Activated naive CD8-positive, alpha-beta T cell (primary cell): ENCODE results near the gene CASQ2.
"Not testable (repeated sequence)": the region's sequence is repeated elsewhere in the genome, so short reads cannot be mapped to it uniquely, and the experiment has no call there.

Experiments
- H3K27ac Mint-ChIP-seq: one replicate; pipeline ENCODE4 v1.8.0; 2021; ENCODE audit warnings: mixed read lengths
- H3K27me3 Mint-ChIP-seq: one replicate; pipeline ENCODE4 v1.8.0; 2021; ENCODE audit warnings: mixed read lengths
- H3K36me3 Mint-ChIP-seq: one replicate; pipeline ENCODE4 v1.8.0; 2021; ENCODE audit warnings: mixed read lengths
- H3K4me1 Mint-ChIP-seq: one replicate; pipeline ENCODE4 v1.8.0; 2021; ENCODE audit warnings: low read depth, mixed read lengths
- H3K4me3 Mint-ChIP-seq: one replicate; pipeline ENCODE4 v1.8.0; 2021; ENCODE audit warnings: mild to moderate bottlenecking, mixed read lengths
- H3K9me3 Mint-ChIP-seq: one replicate; pipeline ENCODE4 v1.8.0; 2021; ENCODE audit warnings: low read depth, mixed read lengths

Gene CASQ2

DNA sequence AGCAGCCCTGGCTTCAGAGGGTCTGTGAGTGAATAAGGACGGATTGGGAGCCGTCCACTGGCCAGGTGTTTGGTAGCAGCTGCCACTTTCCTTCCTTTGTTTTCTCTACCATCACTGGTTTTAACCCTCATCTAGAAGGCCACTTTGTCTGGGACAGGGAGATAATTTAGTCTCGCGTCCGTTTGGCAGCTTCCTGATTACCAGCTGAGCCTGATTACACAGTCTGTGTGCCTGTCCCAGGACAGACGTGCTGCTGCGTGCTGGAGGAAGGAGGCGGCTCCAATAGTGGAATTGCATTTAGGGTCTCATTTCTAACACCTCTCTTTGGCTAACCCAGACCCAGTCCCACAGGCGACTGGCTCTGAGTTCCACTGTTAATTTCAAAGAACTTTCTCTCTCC lies 24.6 kb upstream of the CASQ2 start:
- H3K4me3 Mint-ChIP-seq, result no peak overlapping the region
- H3K27ac Mint-ChIP-seq, result no peak overlapping the region
- H3K9me3 Mint-ChIP-seq, result no peaks in the 10 kb centered on the region

DNA sequence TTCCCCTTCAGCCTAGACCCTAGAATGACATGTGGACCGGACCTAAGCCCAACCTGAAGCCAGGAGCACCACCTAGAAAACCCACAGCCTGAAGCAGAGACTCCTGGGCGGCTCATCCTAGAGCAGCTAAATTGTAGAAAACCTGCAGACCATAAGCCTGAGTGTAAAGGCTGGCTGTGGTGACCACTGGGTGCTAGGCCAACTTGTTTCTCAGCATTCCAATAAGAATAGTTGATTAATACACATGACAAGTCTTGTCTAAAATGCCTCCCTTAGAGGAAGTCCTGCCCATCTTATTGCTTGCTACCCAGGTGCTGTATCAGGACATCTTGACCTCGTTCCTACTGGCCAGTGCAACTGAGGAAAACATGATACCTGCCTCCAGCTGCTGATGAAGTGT lies 23.3 kb upstream of the CASQ2 start:
- H3K9me3 Mint-ChIP-seq, result peaks cover 5% of the 10 kb centered on the region
- no peak overlapping the region for H3K4me3 Mint-ChIP-seq
- peaks cover 22% of the 10 kb centered on the region for H3K27me3 Mint-ChIP-seq
- H3K27ac Mint-ChIP-seq, result no peak overlapping the region
- H3K36me3 Mint-ChIP-seq, result no peaks in the 10 kb centered on the region
- no peaks in the 10 kb centered on the region for H3K4me1 Mint-ChIP-seq

More for the DNA sequence above, 24.6 kb upstream of the CASQ2 start:
- H3K36me3 Mint-ChIP-seq, result no peaks in the 10 kb centered on the region
- no peaks in the 10 kb centered on the region for H3K4me1 Mint-ChIP-seq
- H3K27me3 Mint-ChIP-seq, result peaks cover 24% of the 10 kb centered on the region

DNA sequence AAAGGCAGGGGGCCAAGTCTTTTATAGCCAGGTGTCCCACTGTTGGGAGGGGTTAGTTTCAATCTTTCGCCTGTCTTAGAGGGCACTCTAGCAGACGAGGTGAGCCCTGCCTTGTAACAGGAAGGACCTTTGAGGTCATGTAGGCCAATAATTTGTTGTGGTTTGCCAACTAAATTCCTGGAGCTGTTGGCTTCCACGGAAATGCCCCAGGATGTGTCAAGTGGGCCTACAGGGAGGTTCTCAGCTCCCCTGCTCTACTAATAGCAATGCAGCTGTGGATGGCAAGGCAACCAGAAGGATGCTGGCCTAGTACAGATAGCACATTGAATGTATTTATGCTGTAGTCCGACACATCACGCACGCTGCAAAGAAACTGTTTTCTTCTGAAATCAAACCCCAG lies 22.3 kb upstream of the CASQ2 start:
- no peak overlapping the region for H3K27ac Mint-ChIP-seq
- H3K36me3 Mint-ChIP-seq, result no peaks in the 10 kb centered on the region
- no peaks in the 10 kb centered on the region for H3K4me1 Mint-ChIP-seq
- peaks cover 24% of the 10 kb centered on the region for H3K27me3 Mint-ChIP-seq
- no peak overlapping the region for H3K4me3 Mint-ChIP-seq
- H3K9me3 Mint-ChIP-seq, result peaks cover 7% of the 10 kb centered on the region

DNA sequence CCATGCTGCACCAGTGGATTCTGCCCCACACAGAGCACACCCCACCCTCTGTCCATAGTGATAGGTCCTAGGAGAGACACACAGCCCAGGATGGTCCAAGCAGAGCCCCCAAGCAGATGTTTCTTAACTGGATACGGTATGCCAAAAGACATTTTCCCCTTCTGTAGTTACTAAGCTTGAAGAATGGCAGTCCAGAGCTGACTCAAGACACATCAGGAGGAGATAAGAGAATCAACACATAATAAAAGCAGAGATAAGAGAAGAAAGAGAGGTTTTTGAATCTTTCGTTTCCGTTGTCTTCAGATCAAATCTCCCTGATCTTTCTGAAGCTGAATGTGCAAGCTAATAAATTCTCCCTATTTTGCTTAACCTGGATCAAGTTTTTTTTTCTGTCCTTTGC lies 21.8 kb upstream of the CASQ2 start:
- H3K27me3 Mint-ChIP-seq, result peaks cover 24% of the 10 kb centered on the region
- H3K4me1 Mint-ChIP-seq, result no peaks in the 10 kb centered on the region
- no peaks in the 10 kb centered on the region for H3K36me3 Mint-ChIP-seq
- no peak overlapping the region for H3K27ac Mint-ChIP-seq
- no peak overlapping the region for H3K4me3 Mint-ChIP-seq
- H3K9me3 Mint-ChIP-seq, result peaks cover 7% of the 10 kb centered on the region

DNA sequence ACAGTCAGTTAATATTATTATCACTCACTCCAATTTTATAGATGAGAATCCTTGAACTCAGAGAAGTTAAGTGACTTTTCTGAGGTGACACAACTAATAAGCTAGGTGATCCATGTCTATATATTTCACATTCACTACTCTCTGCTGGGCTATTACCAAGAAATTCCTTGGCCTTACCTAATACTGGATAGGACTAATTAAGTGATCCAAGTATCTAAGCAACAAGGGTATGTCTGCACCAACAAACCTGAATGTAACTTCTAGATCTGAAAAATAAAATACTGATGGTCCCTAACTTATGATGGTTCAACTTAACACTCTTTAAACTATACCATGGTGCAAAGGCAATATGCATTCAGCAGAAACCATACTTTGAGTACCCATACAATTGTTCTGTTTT lies 14.8 kb upstream of the CASQ2 start:
- H3K27ac Mint-ChIP-seq, result no peak overlapping the region
- no peak overlapping the region for H3K4me3 Mint-ChIP-seq
- peaks cover 31% of the 10 kb centered on the region for H3K27me3 Mint-ChIP-seq
- H3K4me1 Mint-ChIP-seq, result no peaks in the 10 kb centered on the region
- peaks cover 6% of the 10 kb centered on the region for H3K36me3 Mint-ChIP-seq
- H3K9me3 Mint-ChIP-seq, result peaks cover 11% of the 10 kb centered on the region

DNA sequence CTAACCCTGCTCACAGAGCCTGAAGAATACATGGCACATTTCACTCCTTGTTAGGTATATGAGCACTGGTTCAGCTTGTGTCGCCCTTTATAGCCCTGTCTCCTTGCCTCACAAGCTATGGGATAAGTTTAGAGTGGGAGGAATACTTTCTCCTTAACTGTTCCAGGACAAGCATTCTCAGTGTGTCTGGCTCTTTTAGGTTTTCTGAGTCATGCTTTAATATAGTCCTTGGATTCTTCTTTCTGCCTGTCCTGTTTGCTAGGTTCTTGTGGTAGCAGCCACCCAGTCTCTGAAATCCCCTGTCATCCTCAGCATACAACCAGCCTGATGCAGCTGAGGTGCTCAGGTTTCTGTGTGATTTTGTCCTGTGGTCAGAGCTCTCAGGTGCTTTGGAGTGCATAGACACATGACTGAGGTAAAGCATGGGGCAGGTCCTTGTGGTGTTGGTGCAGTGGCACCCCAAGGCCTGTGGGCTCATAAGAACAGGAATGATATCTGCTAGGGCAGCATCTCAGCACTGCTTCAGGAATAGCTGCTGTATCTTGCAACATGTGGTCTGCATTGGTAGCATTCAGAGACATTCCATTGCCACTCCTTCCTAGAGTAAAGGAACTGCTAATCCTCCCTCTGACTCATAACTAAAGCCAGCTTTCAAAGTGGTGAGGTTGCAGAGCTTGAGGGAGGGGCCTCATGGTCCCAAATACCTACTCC lies 14.2 kb upstream of the CASQ2 start:
- no peaks in the 10 kb centered on the region for H3K4me1 Mint-ChIP-seq
- H3K9me3 Mint-ChIP-seq, result peaks cover 11% of the 10 kb centered on the region
- H3K27ac Mint-ChIP-seq, result no peak overlapping the region
- H3K4me3 Mint-ChIP-seq, result no peak overlapping the region
- H3K36me3 Mint-ChIP-seq, result peaks cover 6% of the 10 kb centered on the region
- peaks cover 31% of the 10 kb centered on the region for H3K27me3 Mint-ChIP-seq

DNA sequence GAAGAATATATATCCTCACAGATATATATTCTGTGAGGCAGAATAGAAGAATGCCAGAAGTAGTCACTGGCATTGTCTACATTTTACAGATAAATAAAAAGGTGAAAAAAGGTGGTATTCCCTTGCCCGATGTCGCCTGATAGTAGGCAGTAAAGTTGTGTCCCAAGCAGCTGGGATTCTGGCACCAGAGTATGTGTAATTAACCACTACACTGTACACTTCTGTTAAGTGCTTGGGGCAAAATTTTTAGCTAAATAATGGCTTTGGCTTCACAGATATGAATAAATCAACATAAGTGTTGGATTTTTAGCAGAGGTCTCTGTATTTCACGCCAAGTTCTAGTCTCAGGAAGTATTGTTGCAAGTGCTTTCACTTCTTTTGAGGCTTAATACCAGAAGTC lies 13.3 kb upstream of the CASQ2 start:
- Mint-ChIP-seq H3K9me3 (peaks cover 6% of the 10 kb centered on the region), H3K36me3 (peaks cover 6% of the 10 kb centered on the region), H3K27ac (no peak overlapping the region), H3K27me3 (peaks cover 31% of the 10 kb centered on the region), H3K4me3 (no peak overlapping the region), H3K4me1 (no peaks in the 10 kb centered on the region)

DNA sequence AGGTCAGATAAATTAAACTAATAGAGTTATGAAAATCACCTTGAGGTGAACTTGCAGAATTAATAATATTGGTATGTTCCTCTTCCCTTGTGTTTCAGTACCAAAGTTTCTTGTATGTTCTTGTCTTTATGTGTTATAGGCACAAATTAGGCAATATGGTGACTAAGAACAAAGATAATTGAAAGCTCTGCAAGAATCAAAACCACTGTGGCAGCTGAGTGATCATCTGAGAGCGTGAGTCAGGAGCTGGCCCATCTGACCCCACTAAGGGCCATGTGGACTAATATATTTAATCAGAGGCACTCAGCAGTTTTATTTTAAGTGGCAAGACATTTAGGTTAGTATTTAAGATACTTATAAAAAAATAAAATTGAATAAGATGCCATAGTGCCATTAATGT lies 12.8 kb upstream of the CASQ2 start:
- Mint-ChIP-seq H3K27ac (no peak overlapping the region), H3K27me3 (peaks cover 29% of the 10 kb centered on the region), H3K9me3 (peaks cover 4% of the 10 kb centered on the region), H3K4me3 (no peak overlapping the region), H3K4me1 (no peaks in the 10 kb centered on the region), H3K36me3 (peaks cover 6% of the 10 kb centered on the region)

DNA sequence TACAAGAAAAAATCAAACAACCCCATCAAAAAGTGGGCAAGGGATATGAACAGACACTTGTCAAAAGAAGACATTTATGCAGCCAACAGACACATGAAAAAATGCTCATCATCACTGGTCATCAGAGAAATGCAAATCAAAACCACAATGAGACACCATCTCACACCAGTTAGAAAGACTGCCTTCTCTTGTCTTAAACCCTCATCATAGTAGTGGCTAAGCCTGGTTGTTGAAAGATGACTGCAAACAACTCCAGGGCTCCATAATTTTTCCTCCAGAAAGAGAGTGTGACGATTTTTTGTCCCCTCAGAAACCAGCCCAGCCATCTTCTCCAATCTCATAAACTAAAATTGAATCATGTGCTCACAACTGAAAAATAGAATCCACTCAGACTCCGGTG lies 12.1 kb upstream of the CASQ2 start:
- not testable (repeated sequence) for H3K36me3 Mint-ChIP-seq, H3K27ac Mint-ChIP-seq, H3K9me3 Mint-ChIP-seq, H3K4me3 Mint-ChIP-seq, H3K4me1 Mint-ChIP-seq
- peaks cover 29% of the 10 kb centered on the region for H3K27me3 Mint-ChIP-seq

DNA sequence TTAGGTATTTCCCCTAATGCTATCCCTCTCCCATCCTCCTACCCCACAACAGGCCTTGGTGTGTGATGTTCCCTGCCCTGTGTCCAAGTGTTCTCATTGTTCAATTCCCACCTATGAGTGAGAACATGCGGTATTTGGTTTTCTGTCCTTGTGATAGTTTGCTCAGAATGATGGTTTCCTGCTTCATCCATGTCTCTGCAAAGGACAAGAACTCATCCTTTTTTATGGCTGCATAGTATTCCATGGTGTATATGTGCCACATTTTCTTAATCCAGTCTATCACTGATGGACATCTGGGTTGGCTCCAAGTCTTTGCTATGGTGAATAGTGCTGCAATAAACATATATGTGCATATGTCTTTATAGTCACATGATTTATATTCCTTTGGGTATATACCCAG lies 10.6 kb upstream of the CASQ2 start:
- H3K4me3 Mint-ChIP-seq, H3K4me1 Mint-ChIP-seq, H3K27ac Mint-ChIP-seq, H3K36me3 Mint-ChIP-seq, H3K9me3 Mint-ChIP-seq: not testable (repeated sequence)
- H3K27me3 Mint-ChIP-seq, result peaks cover 29% of the 10 kb centered on the region

DNA sequence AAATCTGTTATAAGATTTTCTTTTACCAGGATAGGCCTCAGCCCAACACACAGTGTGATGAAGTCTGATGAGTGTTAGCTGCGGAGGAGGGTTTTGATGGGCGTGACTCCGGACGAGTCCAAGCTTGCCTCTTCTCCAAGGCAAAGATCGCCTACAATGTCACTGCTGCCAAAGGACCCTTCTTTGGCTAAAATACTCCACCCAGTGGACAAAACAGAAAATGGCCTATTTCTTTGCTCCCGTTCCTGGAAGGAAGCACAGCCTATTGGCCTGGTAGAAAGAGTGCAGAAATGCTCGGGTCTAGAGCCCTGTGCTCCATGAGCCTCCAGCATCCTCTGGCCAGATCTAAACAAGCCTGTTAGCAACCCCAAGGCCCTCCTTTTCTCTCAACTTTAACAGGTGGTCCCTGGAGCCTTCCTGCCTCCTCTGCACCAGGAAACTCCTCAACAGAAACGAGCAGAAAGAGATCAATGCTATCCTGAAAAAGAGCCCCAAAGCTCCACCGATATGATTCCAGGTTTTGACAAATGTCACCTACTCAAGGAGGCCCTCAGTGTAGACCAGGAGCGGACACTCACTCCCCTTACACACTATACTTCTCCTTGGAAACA lies 3.4 kb upstream of the CASQ2 start:
- Mint-ChIP-seq H3K4me1 (no peaks in the 10 kb centered on the region), H3K27me3 (peaks cover 9% of the 10 kb centered on the region), H3K27ac (no peak overlapping the region), H3K9me3 (no peaks in the 10 kb centered on the region), H3K36me3 (no peaks in the 10 kb centered on the region), H3K4me3 (no peak overlapping the region)

DNA sequence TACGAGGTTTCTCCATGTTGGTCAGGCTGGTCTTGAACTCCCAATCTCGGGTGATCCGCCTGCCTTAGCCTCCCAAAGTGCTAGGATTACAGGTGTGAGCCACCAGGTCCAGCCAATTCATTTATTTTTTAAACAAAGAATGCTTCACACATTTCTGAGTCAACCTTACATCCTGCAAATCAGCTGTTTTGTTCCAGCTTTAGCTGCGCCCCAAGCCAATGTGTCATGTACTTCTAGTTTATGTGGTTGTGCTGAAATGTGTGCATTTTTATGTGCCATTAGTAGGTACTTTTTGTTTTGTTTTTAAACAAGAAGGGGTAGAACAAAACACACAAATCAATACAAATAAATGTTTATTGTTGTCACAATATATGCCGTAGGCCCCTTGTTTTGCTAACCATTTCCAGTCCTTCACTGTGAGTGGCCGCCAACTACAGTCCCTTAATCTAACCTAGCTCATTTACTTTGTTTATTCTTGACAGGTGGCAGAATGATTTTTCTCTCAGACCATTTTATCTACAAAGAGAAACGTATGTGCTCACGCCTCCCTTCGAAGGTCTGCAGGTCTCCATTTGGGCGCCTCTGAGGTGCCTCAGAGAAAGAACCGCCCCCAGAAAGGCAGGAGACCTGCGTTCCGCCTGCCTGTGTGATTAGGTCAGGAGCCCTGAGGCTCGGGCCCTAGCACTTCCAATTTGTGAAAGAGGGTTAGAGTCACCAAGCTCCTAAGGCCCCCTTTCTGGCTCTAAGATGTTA lies 2.8 kb upstream of the CASQ2 start:
- H3K4me3 Mint-ChIP-seq, result no peak overlapping the region
- no peaks in the 10 kb centered on the region for H3K4me1 Mint-ChIP-seq
- no peaks in the 10 kb centered on the region for H3K36me3 Mint-ChIP-seq
- peaks cover 9% of the 10 kb centered on the region for H3K27me3 Mint-ChIP-seq
- no peaks in the 10 kb centered on the region for H3K9me3 Mint-ChIP-seq
- no peak overlapping the region for H3K27ac Mint-ChIP-seq

DNA sequence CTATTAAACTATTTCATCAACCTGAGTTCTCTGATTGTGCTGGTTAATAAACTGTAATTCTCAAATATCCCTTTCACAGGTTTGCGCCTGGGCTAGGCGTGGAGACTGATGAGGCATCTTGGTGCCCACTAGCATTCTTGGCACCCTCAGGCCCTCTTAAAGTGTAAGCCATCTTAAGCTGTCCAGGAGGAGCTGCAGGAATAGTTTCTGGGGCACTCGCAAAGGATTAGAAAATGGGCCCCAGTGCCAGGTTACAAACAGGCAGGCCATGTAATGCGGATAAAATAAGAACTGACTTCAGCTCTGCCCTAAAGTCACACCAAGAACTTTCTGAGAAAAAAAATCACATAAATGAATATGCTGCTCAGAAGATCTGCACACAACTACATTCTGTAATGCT lies 1.1 kb downstream of the CASQ2 start:
- H3K27ac Mint-ChIP-seq, result no peak overlapping the region
- H3K4me3 Mint-ChIP-seq, result no peak overlapping the region
- H3K4me1 Mint-ChIP-seq, result no peaks in the 10 kb centered on the region
- no peaks in the 10 kb centered on the region for H3K9me3 Mint-ChIP-seq
- H3K36me3 Mint-ChIP-seq, result no peaks in the 10 kb centered on the region
- peaks cover 9% of the 10 kb centered on the region for H3K27me3 Mint-ChIP-seq

DNA sequence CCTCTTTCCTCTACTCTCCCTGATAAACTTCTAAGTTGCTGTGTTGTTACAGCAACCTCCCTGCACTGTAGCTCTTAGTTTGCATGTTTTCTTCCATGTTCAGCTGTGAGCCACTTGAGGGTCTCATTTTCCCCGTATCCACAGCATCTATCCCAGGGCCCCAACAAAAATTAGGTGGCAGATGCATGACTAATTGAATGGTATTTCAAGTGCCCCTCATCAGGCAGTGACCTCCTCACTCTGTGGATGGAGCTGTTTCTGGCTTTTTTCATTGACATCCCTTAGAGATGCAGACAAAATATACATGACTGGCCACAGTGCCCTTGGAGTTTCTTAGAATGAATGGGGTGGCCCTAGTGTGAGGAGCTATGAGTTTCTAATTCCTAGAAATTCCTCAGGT lies 3.4 kb downstream of the CASQ2 start:
- H3K9me3 Mint-ChIP-seq, result no peaks in the 10 kb centered on the region
- no peaks in the 10 kb centered on the region for H3K36me3 Mint-ChIP-seq
- H3K4me3 Mint-ChIP-seq, result no peak overlapping the region
- H3K27me3 Mint-ChIP-seq, result peaks cover 5% of the 10 kb centered on the region
- H3K27ac Mint-ChIP-seq, result no peak overlapping the region
- no peaks in the 10 kb centered on the region for H3K4me1 Mint-ChIP-seq

DNA sequence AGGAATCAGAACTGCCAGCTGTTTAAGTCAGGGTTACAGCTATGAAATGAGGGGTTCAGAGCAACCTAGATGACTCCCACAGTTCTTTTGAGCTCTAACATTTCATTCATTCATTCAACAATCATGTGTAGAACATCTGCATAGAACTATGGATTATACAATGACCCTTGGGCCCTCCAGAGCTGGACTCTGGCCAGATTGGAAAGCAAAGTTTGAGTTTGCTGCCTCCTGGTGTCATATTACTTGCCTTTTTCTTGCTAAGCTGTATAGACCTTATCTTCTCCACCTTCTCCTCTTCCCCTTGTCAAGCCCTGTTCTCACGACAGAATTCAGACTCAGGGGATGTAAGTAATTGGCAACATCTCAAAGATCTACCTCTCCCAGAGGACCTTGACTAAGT lies 4.0 kb downstream of the CASQ2 start:
- H3K4me3 Mint-ChIP-seq, result no peak overlapping the region
- H3K9me3 Mint-ChIP-seq, result peaks cover 2% of the 10 kb centered on the region
- peaks cover 5% of the 10 kb centered on the region for H3K27me3 Mint-ChIP-seq
- H3K27ac Mint-ChIP-seq, result no peak overlapping the region
- no peaks in the 10 kb centered on the region for H3K4me1 Mint-ChIP-seq
- no peaks in the 10 kb centered on the region for H3K36me3 Mint-ChIP-seq
